ENCODE measurements around the gene RNF138.
"Not testable (repeated sequence)": the region's sequence is repeated elsewhere in the genome, so short reads cannot be mapped to it uniquely, and the experiment has no call there.

The RNF138 gene, protein sequence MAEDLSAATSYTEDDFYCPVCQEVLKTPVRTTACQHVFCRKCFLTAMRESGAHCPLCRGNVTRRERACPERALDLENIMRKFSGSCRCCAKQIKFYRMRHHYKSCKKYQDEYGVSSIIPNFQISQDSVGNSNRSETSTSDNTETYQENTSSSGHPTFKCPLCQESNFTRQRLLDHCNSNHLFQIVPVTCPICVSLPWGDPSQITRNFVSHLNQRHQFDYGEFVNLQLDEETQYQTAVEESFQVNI

DNA sequence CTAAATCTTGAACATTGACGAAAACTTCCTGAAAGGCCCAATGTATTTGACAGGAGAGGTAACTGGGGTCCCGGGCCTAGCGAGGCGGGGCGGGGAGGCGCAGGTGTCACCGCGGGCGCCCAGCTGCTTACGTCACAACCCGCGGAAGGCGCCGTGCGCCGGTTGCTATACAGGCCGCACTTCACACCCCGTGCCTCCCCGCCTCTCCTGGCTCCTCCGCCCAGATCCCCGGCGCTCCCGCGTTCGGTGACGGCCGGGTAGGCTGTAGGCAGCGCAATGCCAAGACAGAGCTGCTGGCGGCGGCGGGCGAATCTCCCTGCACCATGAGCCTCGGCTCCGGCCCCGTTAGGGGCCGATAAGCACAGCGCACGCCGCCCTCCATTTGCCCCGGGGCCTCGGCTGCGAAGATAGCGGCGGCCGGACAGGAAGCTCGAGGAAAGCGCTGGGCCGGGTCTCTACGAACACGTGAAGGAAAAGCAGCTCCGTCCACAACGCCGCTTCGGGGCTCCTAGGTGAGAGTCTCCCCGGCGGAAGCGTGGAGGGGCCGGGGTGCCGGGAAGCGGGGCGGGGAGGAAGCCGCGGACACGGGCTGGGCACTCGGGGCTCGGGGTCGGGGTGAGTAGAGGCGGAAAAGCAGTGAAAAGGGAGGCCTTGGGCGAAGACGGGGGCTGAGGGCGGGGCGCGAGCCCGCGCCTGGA is at the start of gene RNF138:
TSS of gene RNF138 (plus strand) at position 151 of the 698 bp plus-strand sequence. CDS start 903 bp downstream, outside the sequence.
- peak; percentile 90 for DNase-seq

DNA sequence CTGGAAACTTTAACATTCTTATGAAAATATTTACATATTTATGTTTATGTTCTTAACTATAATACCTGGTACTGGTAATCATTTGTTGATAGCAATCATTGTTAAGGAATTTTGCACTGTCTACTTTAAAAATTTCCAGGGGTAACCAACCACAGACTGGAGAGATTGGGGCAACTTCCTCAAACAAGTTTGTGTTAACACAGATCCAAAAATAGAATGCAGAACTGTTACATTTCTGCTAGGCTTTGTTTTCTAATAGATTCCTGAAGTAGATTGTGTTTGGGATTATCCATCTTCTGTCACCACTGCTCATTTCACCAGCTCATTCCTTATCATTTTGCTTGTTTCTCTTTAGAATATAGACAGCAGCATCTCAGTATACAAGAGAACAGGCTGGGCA is 49.3 kb upstream of the RNF138 start:
- no peak for DNase-seq

DNA sequence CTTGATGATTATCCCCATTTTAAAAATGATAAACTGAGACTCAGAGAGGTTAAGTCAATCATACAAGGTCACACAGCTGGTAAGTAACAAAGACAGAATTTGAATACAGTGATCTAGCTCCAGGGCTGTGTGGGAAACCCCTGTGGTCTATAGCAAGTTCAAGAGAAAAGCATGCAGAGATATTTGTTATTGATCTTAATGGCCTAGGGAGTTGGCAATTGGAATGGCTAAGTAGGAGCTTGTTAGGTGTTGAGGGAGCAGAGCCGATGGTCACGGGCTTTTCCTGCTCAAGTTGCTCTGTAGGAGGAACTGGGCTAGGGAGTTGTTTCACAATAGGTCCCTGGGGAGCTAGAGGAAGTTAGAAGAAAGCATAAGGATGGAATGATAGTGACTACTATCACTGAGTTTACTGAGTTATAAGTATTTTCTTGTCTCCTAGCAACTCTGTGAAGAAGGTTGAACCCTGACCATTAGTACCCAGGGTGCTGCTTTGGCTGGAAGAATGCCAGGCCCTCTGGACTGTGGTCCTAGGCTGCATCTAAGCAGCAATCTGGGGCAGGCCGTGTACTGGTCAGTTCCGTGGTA is 43.1 kb upstream of the RNF138 start:
- peak; percentile 20 for DNase-seq

DNA sequence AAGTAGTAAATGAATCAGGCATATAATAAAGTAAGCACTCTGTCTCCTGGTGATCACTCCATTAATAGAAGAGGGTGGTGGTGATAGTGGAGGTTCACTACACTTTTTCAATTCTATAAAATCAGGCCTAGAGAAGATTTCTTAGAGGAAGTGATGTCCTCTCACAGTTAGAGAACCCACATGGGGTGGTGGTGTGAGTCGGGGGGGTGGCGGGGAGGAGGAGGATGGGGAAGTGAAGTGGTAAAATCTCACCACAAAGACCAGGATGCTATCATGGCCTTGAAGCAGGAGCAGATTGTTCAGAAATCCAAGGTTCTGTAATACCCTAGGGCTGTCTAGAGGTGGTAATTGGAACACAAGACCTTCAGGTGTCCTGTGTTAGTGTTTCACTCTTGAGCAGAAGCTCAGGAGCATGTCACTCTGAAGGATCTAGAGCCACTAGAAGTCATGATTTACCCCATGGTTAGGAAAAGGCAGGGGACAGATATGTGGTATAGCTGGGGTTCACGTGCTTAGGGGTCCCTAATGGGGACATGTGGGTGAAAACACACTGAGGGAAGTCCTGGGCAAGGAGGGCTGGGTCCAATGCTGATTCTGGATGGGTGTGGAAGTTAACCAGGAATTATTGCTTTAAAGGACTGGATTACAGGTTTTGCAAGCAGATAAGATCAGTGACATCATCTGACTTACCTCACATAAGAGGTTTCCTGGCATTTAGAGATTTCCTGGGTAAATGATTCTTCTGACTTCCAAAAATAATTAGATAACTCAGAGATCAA is 42.1 kb upstream of the RNF138 start:
- DNase-seq: peak; percentile 54

DNA sequence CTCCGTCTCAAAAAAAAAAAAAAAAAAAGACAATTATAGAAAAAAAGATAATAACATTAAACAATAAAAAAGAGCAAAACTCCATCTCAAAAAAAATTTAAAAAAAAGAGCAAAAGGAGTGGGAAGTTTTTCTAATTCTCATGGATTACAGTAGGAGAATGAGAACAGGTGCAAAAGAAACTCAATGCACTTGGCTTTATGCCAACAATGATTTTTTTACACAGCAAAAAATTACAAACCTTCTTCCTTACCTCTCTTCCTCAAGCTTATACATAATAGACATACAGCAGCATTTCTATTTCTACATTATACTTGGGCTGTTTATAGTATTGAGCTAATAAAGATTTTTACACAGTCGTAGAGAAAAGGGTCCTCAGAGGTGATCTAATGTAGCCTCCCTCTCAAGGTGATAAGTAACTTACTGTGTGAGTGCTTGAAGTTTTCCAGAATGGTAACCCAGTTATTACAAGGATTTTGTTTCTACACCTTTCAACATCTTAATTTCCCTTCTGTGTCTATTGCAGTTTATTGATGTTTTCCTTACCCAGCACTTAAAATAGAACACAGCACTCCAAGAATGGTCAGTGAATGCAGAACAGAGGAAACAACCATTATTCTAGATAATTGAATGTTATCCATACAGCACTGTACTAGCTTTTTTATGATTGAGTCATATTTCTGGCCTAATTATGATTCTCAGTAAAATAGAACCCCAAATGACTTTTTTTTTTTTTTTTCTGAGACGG is 34.9 kb upstream of the RNF138 start:
- no peak for DNase-seq

DNA sequence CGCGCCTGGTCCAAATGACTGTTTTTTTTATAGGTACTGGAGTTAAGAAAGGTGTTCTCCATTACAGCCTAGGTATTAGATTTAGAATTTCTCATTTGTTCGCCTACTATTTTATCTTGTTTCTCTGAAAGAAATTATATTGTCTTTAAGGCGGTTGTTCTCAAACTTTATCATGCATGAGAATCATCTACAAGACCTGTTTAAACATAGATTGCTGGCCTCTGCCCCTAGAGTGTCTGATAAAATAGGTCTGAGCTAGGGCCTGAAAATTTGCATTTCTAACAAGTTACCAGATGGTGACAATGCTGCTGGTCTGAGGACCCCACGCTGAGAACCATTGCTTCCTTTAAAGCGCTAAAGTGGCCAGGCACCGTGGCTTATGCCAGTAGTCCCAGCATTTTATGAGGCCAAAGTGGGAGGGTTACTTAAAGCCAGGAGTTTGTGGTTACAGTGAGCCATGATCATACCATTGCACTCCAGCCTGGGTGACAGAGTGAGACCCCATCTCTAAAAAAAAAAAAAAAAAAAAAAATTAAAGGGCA is 34.0 kb upstream of the RNF138 start:
- DNase-seq: no peak

DNA sequence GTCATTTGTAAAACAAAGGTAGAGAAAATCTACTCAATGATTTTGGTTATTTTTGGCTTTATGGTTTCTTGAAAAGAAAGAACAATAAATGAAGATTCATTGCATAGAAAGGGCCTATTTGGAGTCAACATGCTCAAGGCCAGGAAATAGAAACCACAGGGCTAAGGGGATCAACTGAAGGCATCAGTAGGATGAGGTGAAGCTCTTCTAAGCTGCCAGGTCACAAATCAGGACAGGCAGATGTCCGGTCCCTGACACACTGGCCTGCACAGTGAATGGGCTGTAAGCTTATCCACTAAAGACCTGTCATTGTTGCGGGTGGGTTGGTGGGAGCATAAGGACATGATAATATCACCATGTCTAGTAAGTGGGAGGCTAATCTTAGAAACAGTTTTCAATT is 31.6 kb upstream of the RNF138 start:
- DNase-seq: no peak

DNA sequence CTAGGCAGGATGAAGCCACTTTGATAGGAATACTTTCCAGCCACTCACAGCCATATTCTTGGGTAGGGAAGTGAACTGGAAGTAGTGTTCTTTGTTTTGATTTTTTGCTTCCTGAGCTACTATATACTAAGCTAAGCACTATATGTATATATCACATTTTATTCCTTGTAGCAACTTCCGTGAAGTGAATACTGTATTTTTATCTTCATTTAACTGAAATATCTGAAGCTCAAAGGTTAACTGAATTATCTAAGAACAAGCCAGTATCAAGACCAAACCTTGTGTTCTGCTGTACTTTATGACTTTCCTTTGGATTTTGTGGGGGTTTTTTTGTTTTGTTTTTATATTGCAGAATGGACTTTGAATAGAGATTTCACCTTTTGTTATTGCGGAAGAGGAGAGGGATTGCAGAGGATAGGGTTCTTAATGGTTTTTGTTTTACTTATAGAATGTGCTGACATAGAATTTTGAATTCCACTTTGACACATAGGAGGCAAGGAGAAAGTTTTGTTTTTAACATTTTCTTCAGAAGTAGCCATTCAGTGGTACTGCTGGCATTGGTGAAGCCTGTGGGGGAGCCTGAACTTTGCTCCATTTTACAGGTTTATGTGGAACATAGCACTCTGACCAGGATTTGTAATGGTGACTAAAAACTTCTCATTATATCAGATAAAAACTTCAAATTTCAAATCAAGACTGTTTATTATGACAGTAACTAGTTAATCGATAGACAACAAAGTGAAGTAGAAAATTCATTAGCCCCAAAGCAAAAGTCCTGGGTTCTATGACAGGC is 24.1 kb upstream of the RNF138 start:
- DNase-seq: no peak

DNA sequence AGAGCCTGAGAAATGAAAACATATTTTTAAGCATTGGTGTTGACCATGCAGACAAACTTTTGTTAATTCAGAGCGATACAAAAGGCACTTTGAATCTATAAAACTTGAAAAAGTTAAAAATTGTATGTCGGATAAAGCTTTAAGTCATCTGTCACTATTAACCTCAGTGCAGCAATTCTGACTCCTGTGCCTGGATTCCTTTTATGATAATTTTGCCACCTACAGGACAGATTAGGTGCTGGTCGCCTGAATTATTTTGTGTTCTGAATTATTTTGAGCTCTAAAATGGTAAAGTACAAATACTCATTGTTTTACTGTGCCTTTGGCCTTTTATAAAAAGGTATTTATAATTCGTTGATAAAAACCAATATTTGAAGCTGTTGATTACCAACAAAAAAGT is 19.4 kb upstream of the RNF138 start:
- DNase-seq: peak; percentile 55

DNA sequence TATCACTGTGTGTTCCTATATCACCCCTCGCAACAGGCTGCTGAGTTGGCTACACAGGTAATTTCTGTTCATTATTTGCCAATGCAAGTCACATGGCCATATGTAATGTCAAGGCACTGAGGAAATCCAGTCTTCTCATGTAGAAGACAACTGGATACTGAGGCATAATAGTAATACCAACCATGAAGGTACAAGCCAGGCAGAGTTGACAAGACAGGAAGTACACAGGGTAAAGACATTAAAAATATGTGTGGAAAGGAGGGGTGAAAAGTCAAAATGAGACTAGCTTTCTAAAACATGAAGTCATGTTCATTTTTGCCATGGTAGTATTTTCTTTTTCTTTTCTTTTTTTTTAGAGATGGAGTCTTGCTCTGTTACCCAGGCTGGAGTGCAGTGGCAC is 17.5 kb upstream of the RNF138 start:
- no peak for DNase-seq

DNA sequence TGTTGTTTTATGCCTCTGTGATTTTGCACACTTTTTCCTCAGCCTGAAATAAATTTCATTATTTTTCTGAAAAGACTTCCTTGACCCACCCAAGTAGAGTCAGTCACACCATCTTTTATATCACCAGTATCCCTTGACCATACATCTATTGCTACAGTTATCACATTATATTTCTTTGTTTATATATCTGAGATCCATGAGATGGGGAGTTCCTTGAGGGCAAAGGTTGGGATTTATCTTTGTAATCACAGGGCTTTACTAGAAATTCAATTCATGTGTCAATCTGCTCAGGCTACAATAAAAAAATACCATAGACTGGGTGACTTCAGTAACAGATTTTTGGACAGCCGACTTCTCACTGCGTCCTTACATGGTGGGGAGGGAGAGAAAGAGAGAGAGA is 12.8 kb upstream of the RNF138 start:
- DNase-seq: no peak

DNA sequence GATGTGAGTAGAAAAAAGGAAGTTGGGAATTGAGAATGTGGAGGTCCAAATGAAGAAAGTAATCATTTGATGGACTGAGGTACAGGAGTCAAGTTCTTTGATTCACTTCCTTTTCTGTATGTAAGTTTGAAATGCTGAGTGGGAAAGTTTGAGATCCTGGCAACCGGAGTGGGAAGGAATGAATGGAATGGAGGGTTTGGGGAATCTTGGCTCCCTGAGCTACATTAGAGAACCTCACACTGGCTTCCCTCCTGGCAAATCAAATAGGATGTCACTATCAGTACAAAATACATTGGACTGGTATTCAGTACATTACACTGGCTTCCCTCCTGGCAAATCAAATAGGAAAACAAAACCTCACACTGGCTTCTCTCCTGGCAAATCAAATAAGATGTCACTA is 9.8 kb upstream of the RNF138 start:
- DNase-seq: no peak

DNA sequence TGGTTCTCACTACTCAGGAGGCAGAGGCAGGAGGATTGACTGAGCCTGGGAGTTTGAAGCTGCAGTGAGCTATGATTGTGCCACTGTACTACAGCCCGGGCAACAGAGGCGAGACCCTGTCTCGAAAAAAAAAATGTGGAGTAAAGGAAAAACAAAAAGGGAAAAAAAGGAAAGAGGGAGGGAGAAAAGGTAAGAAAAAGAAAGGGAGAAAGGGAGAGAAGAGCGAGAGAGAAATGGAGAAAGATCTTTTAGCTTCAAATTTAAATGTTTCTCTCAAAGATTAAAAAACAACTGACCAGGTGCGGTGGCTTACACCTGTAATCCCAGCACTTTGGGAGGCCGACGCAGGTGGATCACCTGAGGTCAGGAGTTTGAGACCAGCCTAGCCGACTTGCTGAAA is 7.9 kb upstream of the RNF138 start:
- DNase-seq: no peak

DNA sequence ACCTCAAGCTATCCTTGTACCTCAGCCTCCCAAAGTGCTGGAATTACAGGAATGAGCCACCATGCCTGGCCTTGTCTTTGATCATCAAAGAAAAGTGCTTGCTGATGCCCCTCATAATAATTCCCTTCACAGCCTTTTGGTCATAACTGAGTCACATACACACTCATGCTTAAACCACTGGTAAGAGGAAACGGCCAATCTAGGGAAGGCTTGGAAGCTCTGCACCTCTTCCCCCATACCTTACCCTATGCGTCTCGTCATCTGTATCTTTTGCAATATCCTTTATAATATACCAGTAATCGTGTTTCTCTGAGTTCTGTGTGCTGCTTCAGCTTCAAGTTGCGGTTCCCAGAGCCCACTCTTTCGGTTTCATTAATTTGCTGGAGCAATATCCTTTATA is 4.8 kb upstream of the RNF138 start:
- DNase-seq: no peak

DNA sequence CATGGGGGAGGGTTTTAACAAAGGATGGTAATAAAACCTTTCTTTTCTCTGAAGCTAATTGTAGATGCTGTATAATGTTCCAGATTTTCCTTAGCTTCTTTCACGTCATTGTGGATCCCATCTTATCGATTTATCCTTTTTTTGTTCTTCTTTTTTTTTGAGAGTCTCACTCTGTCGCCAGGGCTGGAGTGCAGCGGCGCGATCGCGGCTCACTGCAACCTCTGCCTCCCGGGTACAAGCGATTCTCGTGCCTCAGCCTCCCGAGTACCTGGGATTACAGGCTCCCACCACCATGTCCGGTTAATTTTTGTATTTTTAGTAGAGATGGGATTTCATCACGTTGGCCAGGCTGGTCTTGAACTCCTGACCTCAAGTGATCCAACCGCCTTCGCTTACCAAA is 843 bp upstream of the RNF138 start:
- not testable (repeated sequence) for DNase-seq

DNA sequence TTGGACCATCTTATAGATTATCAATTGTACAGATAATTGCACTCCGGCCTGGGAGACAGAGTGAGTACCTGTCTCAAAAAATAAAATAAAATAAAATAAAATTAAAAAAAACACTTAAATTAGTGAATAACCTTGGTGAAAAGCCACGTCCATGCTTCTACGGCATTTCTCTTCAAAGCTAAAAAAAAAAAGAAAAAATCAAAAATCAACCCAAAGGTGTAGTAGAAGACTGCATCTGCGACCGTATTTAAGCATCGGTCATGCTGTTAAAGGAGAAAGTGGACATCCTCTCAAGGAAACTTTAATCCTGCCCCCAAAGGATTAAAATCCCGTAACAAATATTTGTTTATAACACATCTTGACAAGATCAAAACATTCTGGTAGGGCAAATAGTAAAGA is 350 bp upstream of the RNF138 start:
- DNase-seq: no peak

DNA sequence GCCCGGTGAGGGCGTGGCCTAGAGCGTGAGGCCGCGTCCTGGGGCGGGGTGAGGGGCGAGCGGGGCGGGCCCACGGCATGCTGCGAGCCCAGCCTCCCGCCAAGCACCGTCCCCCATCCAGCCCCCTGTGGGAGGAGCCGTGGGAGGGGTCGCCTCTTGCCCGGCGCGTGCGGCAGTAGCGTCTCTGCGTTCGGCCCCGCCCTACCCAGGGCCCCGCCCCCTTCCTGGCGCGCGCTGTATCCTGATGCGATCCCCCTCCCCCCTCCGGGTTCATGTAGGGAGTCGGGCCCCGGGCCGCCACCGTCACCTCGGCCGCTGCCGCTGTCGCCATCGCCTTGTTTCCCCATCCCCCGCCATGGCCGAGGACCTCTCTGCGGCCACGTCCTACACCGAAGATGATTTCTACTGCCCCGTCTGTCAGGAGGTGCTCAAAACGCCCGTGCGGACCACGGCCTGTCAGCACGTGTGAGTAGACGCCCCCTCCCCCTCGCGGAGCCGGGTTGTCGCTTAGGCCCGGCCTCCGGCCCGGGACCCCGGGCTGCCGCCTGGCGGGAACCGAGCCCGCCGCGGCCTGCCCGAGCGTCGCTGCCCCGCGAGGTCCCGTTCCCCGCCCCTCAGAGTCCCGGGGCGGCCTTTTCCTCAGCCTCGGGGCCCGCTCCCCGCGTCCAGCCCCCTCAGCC is 888 bp downstream of the RNF138 start:
- peak; percentile 100 for DNase-seq

DNA sequence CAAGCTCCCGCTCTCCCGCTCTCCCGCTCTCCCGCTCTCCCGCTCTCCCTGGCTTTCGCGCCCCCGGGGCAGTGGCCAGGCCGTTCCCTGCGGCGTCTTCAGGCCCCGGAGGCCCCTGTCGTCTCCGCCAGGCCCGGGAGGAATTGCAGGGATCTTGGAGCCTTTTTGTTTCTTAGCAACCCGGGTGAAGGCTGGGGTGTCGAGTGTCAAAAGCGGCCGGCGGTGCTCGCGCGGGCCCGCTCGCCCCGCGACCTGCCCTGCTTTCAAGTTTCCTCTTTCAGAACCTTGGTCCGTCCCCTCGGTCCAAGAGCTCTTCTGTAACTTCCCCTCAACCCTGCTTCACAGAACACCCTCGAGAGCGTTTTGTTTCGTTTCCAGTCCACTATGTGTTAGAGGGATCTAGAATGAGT is 1.4 kb downstream of the RNF138 start:
- peak; percentile 52 for DNase-seq

DNA sequence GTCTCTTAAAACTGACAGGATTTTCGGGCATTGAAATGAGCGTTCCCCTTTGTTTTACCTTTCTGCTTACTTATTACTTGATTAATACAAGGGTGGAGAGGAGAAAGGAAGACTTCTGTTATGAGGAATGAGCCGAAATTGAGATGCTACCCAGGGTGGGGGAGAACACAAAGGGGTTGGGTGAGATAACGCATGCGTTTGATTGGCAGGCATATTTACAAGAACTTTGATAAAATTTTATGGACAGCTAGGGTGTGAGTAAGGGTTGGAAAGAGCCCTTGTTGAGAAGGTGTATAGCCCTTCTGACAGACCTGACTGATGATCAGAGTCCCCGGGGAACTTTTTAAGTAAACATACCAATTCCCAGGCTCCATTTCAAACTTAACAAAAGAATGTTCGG is 1.8 kb downstream of the RNF138 start:
- no peak for DNase-seq

DNA sequence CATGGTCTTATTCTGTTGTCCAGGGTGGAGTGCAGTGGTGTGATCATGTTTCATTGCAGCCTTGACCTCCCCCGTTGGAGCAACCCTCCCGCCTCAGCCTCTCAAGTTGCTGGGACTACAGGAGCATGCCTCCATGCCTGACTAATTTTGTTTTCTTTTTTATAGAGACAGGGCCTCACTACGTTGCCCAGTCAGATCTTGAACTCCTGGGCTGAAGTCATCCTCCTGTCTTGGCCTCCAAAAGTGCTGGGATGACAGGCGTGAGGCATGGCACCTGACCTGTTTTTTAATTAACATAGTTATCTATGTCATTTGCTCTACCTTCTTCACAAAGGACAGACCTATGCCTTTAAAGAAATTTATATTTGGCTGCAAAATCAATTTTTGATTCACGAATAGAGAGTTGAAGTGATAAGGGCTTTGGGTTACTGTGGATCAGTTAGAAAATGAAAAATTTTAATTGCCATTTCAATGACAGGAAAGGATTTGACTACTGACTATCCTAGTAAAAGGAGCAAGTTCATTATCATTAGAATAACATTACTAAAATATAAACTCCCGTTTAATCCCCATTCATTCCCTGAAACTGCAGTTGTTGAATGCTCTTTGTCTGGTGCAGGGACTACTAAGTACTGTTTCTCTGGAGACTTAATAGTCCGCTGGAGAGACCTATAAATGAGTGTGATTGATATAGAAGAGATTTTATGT is 3.7 kb downstream of the RNF138 start:
- no peak for DNase-seq

DNA sequence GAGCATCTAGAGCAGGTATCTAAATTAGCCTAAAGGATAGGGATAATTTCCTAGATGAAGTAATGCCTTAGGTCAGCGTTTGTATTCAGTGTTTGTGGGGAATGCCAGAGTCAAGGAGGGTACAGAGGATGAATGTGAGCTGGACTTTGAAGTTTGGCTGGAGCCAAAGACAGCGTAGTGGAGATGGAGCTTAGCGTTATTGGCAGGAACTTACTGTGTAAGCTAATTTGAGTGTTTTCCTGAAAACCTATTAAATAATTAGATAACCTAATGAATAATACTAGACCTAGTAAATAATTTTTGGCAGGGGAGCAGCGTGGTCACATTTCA is 4.2 kb downstream of the RNF138 start:
- DNase-seq: no peak

All from CD4-positive, alpha-beta T cell treated with Interleukin-12 subunit alpha and Interleukin-12 subunit beta, for 1 hour (primary cell).